Measurements from ENCODE around the gene C3AR1.

DNA sequence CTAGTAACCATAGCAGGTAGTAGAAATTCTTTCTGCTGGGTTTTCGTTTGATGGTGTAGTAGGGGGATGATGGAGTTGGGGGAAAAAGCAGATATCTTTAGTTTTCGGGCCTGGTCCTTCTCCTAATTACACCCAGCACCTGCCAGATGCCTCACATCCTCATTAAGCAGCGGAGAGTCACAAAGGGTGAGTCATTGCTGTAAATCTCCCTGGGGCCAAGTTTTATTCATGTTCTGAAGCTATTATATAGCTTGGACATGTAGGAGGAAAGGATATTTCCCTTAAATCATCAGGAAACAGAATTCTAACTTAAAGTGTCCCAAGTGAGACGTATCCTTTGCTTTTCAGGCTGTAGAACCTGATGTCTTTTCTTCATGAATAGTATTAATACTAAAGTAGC, 11.0 kb upstream of the C3AR1 start:
- TF ChIP-seq POLR2A (IDR thresholded peaks at IDR 0.05; ENCODE audit: low read length) (no peak), GATA1 (IDR thresholded peaks at IDR 0.05; ENCODE audit: low read depth, low read length) (no peak)
